Panc1 (cell line): ENCODE data around the gene XIST. TPM values are rescaled to one million over a fixed set of nuclear protein-coding genes. Genes with fewer than 3 reads are reported as not detected.

Source experiments
- ATAC-seq: fragments of 200-7000 bp; cut with Tn5 transposase; 2 replicates; pipeline ENCODE4 v1.9.1; 2020; ENCODE audit warnings: mild to moderate bottlenecking, moderate library complexity
- BruUV-seq: library from RNA; stranded (reverse); fragments of 400-500 nt; replicated peaks from 2 replicates; lab custom pipeline; 2021; lab: Mats Ljungman, UMichigan
- CTCF ChIA-PET: fragments of 300-600 bp; sonication (Branson Sonifier 250); formaldehyde crosslinking; loops from one replicate; lab custom pipeline; 2022; ENCODE audit warnings: antibody characterized with exemption; lab: Charles Lee
- POLR2A ChIA-PET: fragments of 300-600 bp; sonication (Branson Sonifier 250); formaldehyde crosslinking; loops from one replicate; lab custom pipeline; 2022; ENCODE audit warnings: antibody characterized with exemption; lab: Charles Lee
- DNase-seq: peaks from one replicate; pipeline ENCODE4 v3.0.0-alpha.2; 2010; ENCODE audit warnings: low read depth, low spot score
- H3K27ac ChIP-seq: 2 replicates; pipeline ENCODE4 v1.5.1; 2011; ENCODE audit warnings: mild to moderate bottlenecking, low read length, inconsistent platforms
- H3K27me3 ChIP-seq: fragments of 200-500 bp; sonication (Bioruptor generic); 2 replicates; pipeline ENCODE4 v1.6.0; 2014; ENCODE audit warnings: low read length, inconsistent platforms; ENCODE audit not compliant: control insufficient read depth, insufficient read depth
- H3K36me3 ChIP-seq: fragments of 200-500 bp; sonication (Bioruptor generic); 2 replicates; pipeline ENCODE4 v1.5.1; 2014; ENCODE audit warnings: inconsistent platforms, mild to moderate bottlenecking, low read length, moderate library complexity; ENCODE audit not compliant: control insufficient read depth, insufficient read depth
- H3K4me1 ChIP-seq: 2 replicates; pipeline ENCODE4 v1.5.1; 2011; ENCODE audit warnings: inconsistent platforms, mild to moderate bottlenecking, low read length, moderate library complexity; ENCODE audit not compliant: control insufficient read depth, insufficient read depth
- H3K4me3 ChIP-seq, 2 experiments: 2 replicates each; pipeline ENCODE4 v1.5.1; 2011 to 2012; ENCODE audit warnings: low read depth in 2 of 2, low read length in 2 of 2, mild to moderate bottlenecking in 2 of 2, inconsistent platforms in 1 of 2, moderate library complexity in 1 of 2
- H3K9me3 ChIP-seq: fragments of 200-500 bp; sonication (Bioruptor generic); 2 replicates; pipeline ENCODE4 v1.5.1; 2014; ENCODE audit warnings: low read depth, mild to moderate bottlenecking, inconsistent platforms, low read length, moderate library complexity; ENCODE audit not compliant: control insufficient read depth, insufficient read depth
- POLR2AphosphoS5 ChIP-seq: IDR thresholded peaks from 2 replicates; pipeline ENCODE4 v1.6.1; 2012; ENCODE audit warnings: mild to moderate bottlenecking, low read depth, low read length, moderate library complexity
- REST ChIP-seq, 2 experiments: IDR thresholded peaks; 2 replicates each; pipeline ENCODE4 v1.6.1; 2011 to 2012; ENCODE audit warnings: low read depth in 2 of 2, control low read depth in 1 of 2, low read length in 1 of 2, mild to moderate bottlenecking in 1 of 2, moderate library complexity in 1 of 2; ENCODE audit not compliant: insufficient read depth in 1 of 2
- SIN3A ChIP-seq: IDR thresholded peaks from 2 replicates; pipeline ENCODE4 v1.6.1; 2012; ENCODE audit warnings: low read depth, mild to moderate bottlenecking, low read length, moderate library complexity, borderline replicate concordance; ENCODE audit not compliant: insufficient read depth
- TCF7L2 ChIP-seq: IDR thresholded peaks from 2 replicates; pipeline ENCODE4 v1.6.1; 2011; ENCODE audit warnings: mild to moderate bottlenecking, low read depth, low read length, inconsistent platforms
- in situ Hi-C: cut with HindIII; loops from 2 replicates; pipeline ENCODE4 v1.10.0; 2016; ENCODE audit warnings: low sequenced_read_pairs, low pct_unique_long_range_greater_than_20kb
- intact Hi-C: fragments of 100-400 bp; cut with micrococcal nuclease; formaldehyde crosslinking; loops from one replicate; pipeline ENCODE4 v1.10.0; 2022; ENCODE audit not compliant: unreplicated experiment
- total RNA-seq: library from RNA; stranded (reverse); gene quantifications from one replicate; pipeline ENCODE4 v1.2.1, GENCODE V29; 2021; ENCODE audit not compliant: unreplicated experiment
- TF ChIP-seq, protein P1 (sequence below): fragments of 450-650 bp; IDR thresholded peaks from 2 replicates; pipeline ENCODE4 v1.5.1; 2017; ENCODE audit warnings: mild to moderate bottlenecking

Gene XIST
- total RNA-seq, 1 experiment from 2014 or later = 0.64 TPM

GRCh38 chrX:73827406-73827805 lies 25.1 kb downstream of the XIST start:
- in situ Hi-C loops = no loop called here
- DNase-seq = no peak
- BruUV-seq = no TSS peak
- intact Hi-C loops = no loop called here
- ChIA-PET CTCF (no interaction called here), POLR2A (no interaction called here)
- TF ChIP-seq, protein P1, sequence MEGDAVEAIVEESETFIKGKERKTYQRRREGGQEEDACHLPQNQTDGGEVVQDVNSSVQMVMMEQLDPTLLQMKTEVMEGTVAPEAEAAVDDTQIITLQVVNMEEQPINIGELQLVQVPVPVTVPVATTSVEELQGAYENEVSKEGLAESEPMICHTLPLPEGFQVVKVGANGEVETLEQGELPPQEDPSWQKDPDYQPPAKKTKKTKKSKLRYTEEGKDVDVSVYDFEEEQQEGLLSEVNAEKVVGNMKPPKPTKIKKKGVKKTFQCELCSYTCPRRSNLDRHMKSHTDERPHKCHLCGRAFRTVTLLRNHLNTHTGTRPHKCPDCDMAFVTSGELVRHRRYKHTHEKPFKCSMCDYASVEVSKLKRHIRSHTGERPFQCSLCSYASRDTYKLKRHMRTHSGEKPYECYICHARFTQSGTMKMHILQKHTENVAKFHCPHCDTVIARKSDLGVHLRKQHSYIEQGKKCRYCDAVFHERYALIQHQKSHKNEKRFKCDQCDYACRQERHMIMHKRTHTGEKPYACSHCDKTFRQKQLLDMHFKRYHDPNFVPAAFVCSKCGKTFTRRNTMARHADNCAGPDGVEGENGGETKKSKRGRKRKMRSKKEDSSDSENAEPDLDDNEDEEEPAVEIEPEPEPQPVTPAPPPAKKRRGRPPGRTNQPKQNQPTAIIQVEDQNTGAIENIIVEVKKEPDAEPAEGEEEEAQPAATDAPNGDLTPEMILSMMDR = no peak
- TF ChIP-seq POLR2AphosphoS5 (no peak), TCF7L2 (no peak), SIN3A (no peak), REST (IDR thresholded peaks at IDR 0.05; ENCODE audit: insufficient read depth in 1 of 2, low read depth in 2 of 2, low read length in 1 of 2) (no peak)
- H3K27ac ChIP-seq = no peak overlapping the region
- no peaks in the 10 kb centered on the region for H3K9me3 ChIP-seq
- H3K4me1 ChIP-seq = no peaks in the 10 kb centered on the region
- no peaks in the 10 kb centered on the region for H3K36me3 ChIP-seq
- no peak overlapping the region for H3K4me3 ChIP-seq
- no peak for ATAC-seq
- H3K27me3 ChIP-seq = no peaks in the 10 kb centered on the region; the same call in none of the 2 replicates

- H3K27me3 ChIP-seq = no peaks in the 10 kb centered on the region; the same call in none of the 2 replicates
- CTCF ChIA-PET = no interaction called here
- H3K27ac ChIP-seq = no peak overlapping the region
- H3K4me1 ChIP-seq = no peaks in the 10 kb centered on the region
- no TSS peak for BruUV-seq
- TF ChIP-seq TCF7L2 (no peak), POLR2AphosphoS5 (no peak), SIN3A (no peak), REST (IDR thresholded peaks at IDR 0.05; ENCODE audit: insufficient read depth in 1 of 2, low read depth in 2 of 2, low read length in 1 of 2) (no peak)
- TF ChIP-seq, protein P1 = no peak
- in situ Hi-C loops (no loop called here), intact Hi-C loops (no loop called here)
- H3K4me3 ChIP-seq = no peak overlapping the region
- no peaks in the 10 kb centered on the region for H3K36me3 ChIP-seq
- H3K9me3 ChIP-seq = no peaks in the 10 kb centered on the region
- ATAC-seq (no peak), DNase-seq (no peak)
- POLR2A ChIA-PET = no interaction called here
Measured at GRCh38 chrX:73826996-73827395, 25.5 kb downstream of the XIST start.
